ENCODE measurements around the gene SLC25A13. TPM values are rescaled to one million over a fixed set of nuclear protein-coding genes. Genes with fewer than 3 reads are reported as not detected.
"Not testable (repeated sequence)": the region's sequence is repeated elsewhere in the genome, so short reads cannot be mapped to it uniquely, and the experiment has no call there.

Gene SLC25A13
- total RNA-seq, 4 donors from 2014 or later = 24.2 to 51.1 (median 24.7) TPM

GRCh38 chr7:96174812-96175211, 147.1 kb downstream of the SLC25A13 start:
- TF ChIP-seq CTCF (IDR thresholded peaks at IDR 0.05) = no peak
- DNase-seq (ENCODE audit: low spot score) = no peak
- ATAC-seq (ENCODE audit: low FRiP score) = no peak

GRCh38 chr7:96173781-96174180, 148.1 kb downstream of the SLC25A13 start:
- ATAC-seq (ENCODE audit: low FRiP score) (no peak), DNase-seq (ENCODE audit: low spot score) (no peak)
- TF ChIP-seq CTCF (IDR thresholded peaks at IDR 0.05) = no peak

- no peak for ATAC-seq (ENCODE audit: low FRiP score)
These were observed 152.5 kb downstream of the SLC25A13 start for GRCh38 chr7:96169439-96169838.

GRCh38 chr7:96167424-96167823, 154.5 kb downstream of the SLC25A13 start:
- DNase-seq (ENCODE audit: low spot score) = no peak
- TF ChIP-seq CTCF (IDR thresholded peaks at IDR 0.05) = no peak
- ATAC-seq (ENCODE audit: low FRiP score) = no peak

More at GRCh38 chr7:96169439-96169838, 152.5 kb downstream of the SLC25A13 start:
- no peak for TF ChIP-seq CTCF (IDR thresholded peaks at IDR 0.05)
- DNase-seq (ENCODE audit: low spot score) = no peak

GRCh38 chr7:96161897-96162296, 160.0 kb downstream of the SLC25A13 start:
- DNase-seq (ENCODE audit: low spot score) (no peak), ATAC-seq (ENCODE audit: low FRiP score) (no peak)
- no peak for TF ChIP-seq CTCF (IDR thresholded peaks at IDR 0.05)

GRCh38 chr7:96157856-96158255, 164.0 kb downstream of the SLC25A13 start:
- DNase-seq (ENCODE audit: low spot score) = no peak
- no peak for ATAC-seq (ENCODE audit: low FRiP score)
- TF ChIP-seq CTCF (IDR thresholded peaks at IDR 0.05) = no peak

GRCh38 chr7:96154506-96154905, 167.4 kb downstream of the SLC25A13 start:
- ATAC-seq (ENCODE audit: low FRiP score); DNase-seq (ENCODE audit: low spot score): not testable (repeated sequence)

GRCh38 chr7:96152706-96153105, 169.2 kb downstream of the SLC25A13 start:
- DNase-seq (ENCODE audit: low spot score) (no peak), ATAC-seq (ENCODE audit: low FRiP score) (no peak)
- no peak for TF ChIP-seq CTCF (IDR thresholded peaks at IDR 0.05)

All from omental fat pad (tissue), 4 donors.